Calu3 (cell line): ENCODE data around the gene TSPAN9. TPM values are rescaled to one million over a fixed set of nuclear protein-coding genes. Genes with fewer than 3 reads are reported as not detected.

ENCODE experiments used
- BruUV-seq: library from RNA; stranded (reverse); fragments of 400-500 nt; replicated peaks from 2 replicates; lab custom pipeline; 2021; lab: Mats Ljungman, UMichigan
- CTCF ChIA-PET: fragments of 300-600 bp; sonication (Branson Sonifier 250); formaldehyde crosslinking; loops from one replicate; lab custom pipeline; 2022; ENCODE audit warnings: antibody characterized with exemption; lab: Charles Lee
- DNase-seq: peaks from one replicate; pipeline ENCODE4 v3.0.0; 2022
- H3K27ac Mint-ChIP-seq: one replicate; pipeline ENCODE4 v1.8.0; 2022; ENCODE audit warnings: mixed read lengths; ENCODE audit not compliant: unreplicated experiment
- H3K27me3 Mint-ChIP-seq: one replicate; pipeline ENCODE4 v1.8.0; 2022; ENCODE audit warnings: mixed read lengths; ENCODE audit not compliant: unreplicated experiment
- H3K36me3 Mint-ChIP-seq: one replicate; pipeline ENCODE4 v1.8.0; 2022; ENCODE audit warnings: mild to moderate bottlenecking, moderate library complexity, mixed read lengths; ENCODE audit not compliant: insufficient read depth, unreplicated experiment
- H3K4me1 Mint-ChIP-seq: one replicate; pipeline ENCODE4 v1.8.0; 2022; ENCODE audit warnings: mild to moderate bottlenecking, low read depth, mixed read lengths; ENCODE audit not compliant: unreplicated experiment
- H3K4me3 Mint-ChIP-seq: one replicate; pipeline ENCODE4 v1.8.0; 2022; ENCODE audit warnings: mild to moderate bottlenecking, low read depth, moderate library complexity, mixed read lengths; ENCODE audit not compliant: unreplicated experiment
- H3K9me3 Mint-ChIP-seq: one replicate; pipeline ENCODE4 v1.8.0; 2022; ENCODE audit warnings: low read depth, mixed read lengths; ENCODE audit not compliant: unreplicated experiment
- CTCF ChIP-seq: fragments of 200-600 bp; IDR thresholded peaks from one replicate; pipeline ENCODE4 v1.8.0; 2022; ENCODE audit warnings: antibody characterized with exemption; ENCODE audit not compliant: unreplicated experiment
- intact Hi-C: fragments of 100-400 bp; cut with micrococcal nuclease; formaldehyde crosslinking; loops from one replicate; pipeline ENCODE4 v1.10.0; 2022; ENCODE audit not compliant: unreplicated experiment
- total RNA-seq: library from RNA; stranded (reverse); gene quantifications from 2 replicates; pipeline ENCODE4 v1.2.3, GENCODE V29; 2022

TSPAN9 gene
- total RNA-seq, 1 experiment from 2014 or later: 6.0 TPM

GRCh38 chr12:3244219-3244750, 167.1 kb downstream of the TSPAN9 start:
- Mint-ChIP-seq H3K4me1 (peaks cover 10% of the 10 kb centered on the region), H3K27me3 (peaks cover 39% of the 10 kb centered on the region), H3K27ac (no peak overlapping the region), H3K9me3 (no peaks in the 10 kb centered on the region), H3K4me3 (no peak overlapping the region), H3K36me3 (no peaks in the 10 kb centered on the region)
- intact Hi-C loops: no loop called here
- CTCF ChIA-PET: no interaction called here
- no TSS peak for BruUV-seq
- no peak for DNase-seq
- no peak for TF ChIP-seq CTCF

- H3K27ac Mint-ChIP-seq: no peak overlapping the region
- CTCF ChIA-PET: no interaction called here
- H3K4me1 Mint-ChIP-seq: peaks cover 4% of the 10 kb centered on the region
- no peaks in the 10 kb centered on the region for H3K9me3 Mint-ChIP-seq
- H3K4me3 Mint-ChIP-seq: no peak overlapping the region
- no peak for TF ChIP-seq CTCF
- peaks cover 40% of the 10 kb centered on the region for H3K27me3 Mint-ChIP-seq
- BruUV-seq: no TSS peak
- H3K36me3 Mint-ChIP-seq: no peaks in the 10 kb centered on the region
- intact Hi-C loops: no loop called here
- no peak for DNase-seq
These were observed 169.1 kb downstream of the TSPAN9 start for GRCh38 chr12:3246253-3246652.

GRCh38 chr12:3247077-3247476, 169.9 kb downstream of the TSPAN9 start:
- Mint-ChIP-seq H3K36me3 (no peaks in the 10 kb centered on the region), H3K27ac (no peak overlapping the region), H3K27me3 (peaks cover 44% of the 10 kb centered on the region), H3K4me1 (no peaks in the 10 kb centered on the region), H3K9me3 (no peaks in the 10 kb centered on the region), H3K4me3 (no peak overlapping the region)
- DNase-seq: no peak
- no TSS peak for BruUV-seq
- no peak for TF ChIP-seq CTCF
- intact Hi-C loops: no loop called here
- CTCF ChIA-PET: no interaction called here

- Mint-ChIP-seq H3K4me3 (no peak overlapping the region), H3K36me3 (no peaks in the 10 kb centered on the region), H3K4me1 (no peaks in the 10 kb centered on the region), H3K27ac (no peak overlapping the region), H3K9me3 (no peaks in the 10 kb centered on the region), H3K27me3 (peaks cover 45% of the 10 kb centered on the region)
- no peak for TF ChIP-seq CTCF
- no TSS peak for BruUV-seq
- intact Hi-C loops: no loop called here
- CTCF ChIA-PET: no interaction called here
- no peak for DNase-seq
These were observed 170.5 kb downstream of the TSPAN9 start for GRCh38 chr12:3247629-3248161.
